ENCODE measurements around the gene TRIM56. TPM values are rescaled to one million over a fixed set of nuclear protein-coding genes. Genes with fewer than 3 reads are reported as not detected.
"Not testable (repeated sequence)": the region's sequence is repeated elsewhere in the genome, so short reads cannot be mapped to it uniquely, and the experiment has no call there.

Gene TRIM56
- total and polyA plus RNA-seq, 2 of the 13 experiments (the other 11 are each of a cell fraction or from before 2014, with no cell fraction given): 3.2 to 7.1 TPM

DNA sequence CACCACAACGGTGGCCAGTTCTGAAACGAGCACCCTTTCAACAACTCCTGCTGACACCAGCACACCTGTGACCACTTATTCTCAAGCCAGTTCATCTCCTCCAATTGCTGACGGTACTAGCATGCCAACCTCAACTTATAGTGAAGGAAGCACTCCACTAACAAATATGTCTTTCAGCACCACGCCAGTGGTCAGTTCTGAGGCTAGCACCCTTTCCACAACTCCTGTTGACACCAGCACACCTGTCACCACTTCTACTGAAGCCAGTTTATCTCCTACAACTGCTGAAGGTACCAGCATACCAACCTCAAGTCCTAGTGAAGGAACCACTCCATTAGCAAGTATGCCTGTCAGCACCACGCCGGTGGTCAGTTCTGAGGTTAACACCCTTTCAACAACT lies 44.0 kb upstream of the TRIM56 start:
- POLR2A ChIA-PET; H3K4me3 ChIP-seq (replicated peaks in 1 of 3; ENCODE audit: insufficient read depth in 1 of 3, low read depth in 2 of 3, low read length in 3 of 3); H3K9ac ChIP-seq (ENCODE audit: insufficient read depth, low read depth, low read length); H3K4me2 ChIP-seq (ENCODE audit: low read depth, low read length); H3K9me3 ChIP-seq (ENCODE audit: low read length); FAIRE-seq; H4K20me1 ChIP-seq (ENCODE audit: insufficient read depth, low read length); H3K4me1 ChIP-seq (ENCODE audit: insufficient read depth, low read length); H2AFZ ChIP-seq (ENCODE audit: low read length); intact Hi-C loops (cut with micrococcal nuclease; ENCODE audit: unreplicated experiment); H3K36me3 ChIP-seq (replicated peaks in 1 of 2; ENCODE audit: control insufficient read depth in 1 of 2, insufficient read depth in 2 of 2, low read length in 2 of 2); H3K27me3 ChIP-seq (ENCODE audit: control insufficient read depth in 1 of 2, insufficient read depth in 2 of 2, low read length in 2 of 2); in situ Hi-C loops (cut with HindIII; ENCODE audit: extremely low pct_ligation_motif_present, low pct_unique_long_range_greater_than_20kb); BruUV-seq (replicated peaks); DNase-seq (ENCODE audit: low spot score); ATAC-seq; CTCF ChIA-PET (ENCODE audit: low intra/inter-chr PET ratio, low total read pairs); H3K79me2 ChIP-seq (ENCODE audit: insufficient read depth, low read length); H3K27ac ChIP-seq (ENCODE audit: extremely low read length, insufficient read depth, low read length): not testable (repeated sequence)
- 43% methylated on average over 6 of the region's 6 CpGs for WGBS (ENCODE audit: low lambda C conversion rate)
- TF ChIP-seq REST (IDR thresholded peaks at IDR 0.05; ENCODE audit: borderline replicate concordance in 1 of 2, low read depth in 1 of 2, low read length in 2 of 2): peak in 1 of 2 experiments; percentile 56; a peak in 2 of 4 replicates

DNA sequence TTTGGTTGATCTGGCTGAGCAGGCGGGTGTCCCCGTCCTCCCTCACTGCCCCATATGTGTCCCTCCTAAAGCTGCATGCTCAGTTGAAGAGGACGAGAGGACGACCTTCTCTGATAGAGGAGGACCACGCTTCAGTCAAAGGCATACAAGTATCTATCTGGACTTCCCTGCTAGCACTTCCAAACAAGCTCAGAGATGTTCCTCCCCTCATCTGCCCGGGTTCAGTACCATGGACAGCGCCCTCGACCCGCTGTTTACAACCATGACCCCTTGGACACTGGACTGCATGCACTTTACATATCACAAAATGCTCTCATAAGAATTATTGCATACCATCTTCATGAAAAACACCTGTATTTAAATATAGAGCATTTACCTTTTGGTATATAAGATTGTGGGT lies 26.9 kb upstream of the TRIM56 start:
- Histone ChIP-seq H3K36me3 (replicated peaks in 1 of 2; ENCODE audit: control insufficient read depth in 1 of 2, insufficient read depth in 2 of 2, low read length in 2 of 2) (no peaks in the 10 kb centered on the region), H3K9me3 (ENCODE audit: low read length) (no peaks in the 10 kb centered on the region), H3K4me2 (ENCODE audit: low read depth, low read length) (no peak overlapping the region), H3K4me3 (replicated peaks in 1 of 3; ENCODE audit: insufficient read depth in 1 of 3, low read depth in 2 of 3, low read length in 3 of 3) (no peak overlapping the region), H2AFZ (ENCODE audit: low read length) (no peak overlapping the region), H3K27ac (ENCODE audit: extremely low read length, insufficient read depth, low read length) (no peak overlapping the region), H3K27me3 (ENCODE audit: control insufficient read depth in 1 of 2, insufficient read depth in 2 of 2, low read length in 2 of 2) (peaks cover 0 to 11% of the 10 kb centered on the region in 2 experiments; a peak in 2 of 5 replicates), H3K79me2 (ENCODE audit: insufficient read depth, low read length) (no peaks in the 10 kb centered on the region), H4K20me1 (ENCODE audit: insufficient read depth, low read length) (0 out of 2 replicates have a peak, but pooled peaks cover 3% of the 10 kb centered on the region), H3K4me1 (ENCODE audit: insufficient read depth, low read length) (no peaks in the 10 kb centered on the region), H3K9ac (ENCODE audit: insufficient read depth, low read depth, low read length) (no peak overlapping the region)
- in situ Hi-C loops (cut with HindIII; ENCODE audit: extremely low pct_ligation_motif_present, low pct_unique_long_range_greater_than_20kb) (loop anchor here (5.0 to 25.0 kb wide), 3 partner anchors 91 to 296 kb away; partner anchors contain the start of genes ACHE and MUC12), intact Hi-C loops (cut with micrococcal nuclease; ENCODE audit: unreplicated experiment) (no loop called here)
- no TSS peak for BruUV-seq (replicated peaks)
- DNase-seq (ENCODE audit: low spot score) (peak; percentile 48), FAIRE-seq (no peak), ATAC-seq (peak; percentile 59; the same call in 2 of the 3 replicates)
- 8% methylated on average over 9 of the region's 9 CpGs for WGBS (ENCODE audit: low lambda C conversion rate)
- ChIA-PET CTCF (ENCODE audit: low intra/inter-chr PET ratio, low total read pairs) (interaction anchor here (2.8 to 3.1 kb wide), 2 partner anchors 92 to 161 kb away, joined by 28 to 45 read pairs; partner anchors contain the start of gene ACHE), POLR2A (interaction anchor here (0.6 kb wide), 1 partner anchor 32 kb away, joined by 4 read pairs; no protein-coding TSS in a partner anchor)
- TF ChIP-seq HNRNPUL1 (IDR thresholded peaks at IDR 0.05; ENCODE audit: low read depth, low read length) (no peak), RFX5 (IDR thresholded peaks at IDR 0.05; ENCODE audit: low read depth, low read length) (no peak), MAF1 (CRISPR knock-in tag; IDR thresholded peaks at IDR 0.05; ENCODE audit: borderline replicate concordance) (no peak), MED8 (CRISPR knock-in tag; IDR thresholded peaks at IDR 0.05; ENCODE audit: insufficient replicate concordance) (no peak), NONO (IDR thresholded peaks at IDR 0.05) (no peak), NONO (CRISPR knock-in tag; conservative IDR thresholded peaks at IDR 0.05) (no peak), ZNF18 (CRISPR knock-in tag; IDR thresholded peaks at IDR 0.05; ENCODE audit: insufficient replicate concordance) (no peak), ZNF496 (CRISPR knock-in tag; IDR thresholded peaks at IDR 0.05; ENCODE audit: insufficient replicate concordance) (no peak), CREB1 (IDR thresholded peaks at IDR 0.05) (no peak), CREB1 (CRISPR knock-in tag; IDR thresholded peaks at IDR 0.05) (no peak)
